Gastrocnemius medialis (tissue), 4 donors: Measurements from ENCODE around the gene FBRSL1.

Experiments used
- POLR2A ChIP-seq, 2 donors: fragments of 450-650 bp; IDR thresholded peaks; one replicate each; pipeline ENCODE4 v1.6.1; 2017; ENCODE audit warnings: antibody characterized with exemption in 2 of 2, mild to moderate bottlenecking in 2 of 2, moderate library complexity in 2 of 2
- TF ChIP-seq, protein P1 (sequence below), 5 experiments: fragments of 450-650 bp in 3 of 5; fragments of 200-600 bp in 2 of 5; sonication (generic) in 2 of 5; IDR thresholded peaks in 4 of 5; conservative IDR thresholded peaks in 1 of 5; 1 replicate in 4 of 5; 2 replicates in 1 of 5; pipeline ENCODE4 v1.5.1; 2016 to 2019; ENCODE audit warnings: antibody characterized with exemption in 5 of 5, mild to moderate bottlenecking in 3 of 5, moderate library complexity in 3 of 5

DNA sequence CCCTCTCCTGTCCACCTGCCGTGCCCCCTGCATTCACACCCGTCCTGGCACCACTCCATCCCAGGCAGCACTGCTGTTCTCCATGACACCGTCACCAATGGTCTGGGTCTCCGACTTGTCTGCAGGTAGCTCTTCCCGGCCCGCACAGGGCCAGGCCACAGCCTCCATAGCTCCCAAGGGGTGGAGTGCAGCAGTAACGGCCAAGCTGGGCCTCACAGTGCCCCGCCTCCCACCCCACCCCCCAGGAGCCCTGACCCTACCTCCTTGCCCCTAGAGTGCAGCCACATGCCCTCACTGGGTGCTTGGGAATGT lies 12.9 kb downstream of the FBRSL1 start:
- TF ChIP-seq POLR2A (IDR thresholded peaks at IDR 0.05) = no peak
- TF ChIP-seq, protein P1, sequence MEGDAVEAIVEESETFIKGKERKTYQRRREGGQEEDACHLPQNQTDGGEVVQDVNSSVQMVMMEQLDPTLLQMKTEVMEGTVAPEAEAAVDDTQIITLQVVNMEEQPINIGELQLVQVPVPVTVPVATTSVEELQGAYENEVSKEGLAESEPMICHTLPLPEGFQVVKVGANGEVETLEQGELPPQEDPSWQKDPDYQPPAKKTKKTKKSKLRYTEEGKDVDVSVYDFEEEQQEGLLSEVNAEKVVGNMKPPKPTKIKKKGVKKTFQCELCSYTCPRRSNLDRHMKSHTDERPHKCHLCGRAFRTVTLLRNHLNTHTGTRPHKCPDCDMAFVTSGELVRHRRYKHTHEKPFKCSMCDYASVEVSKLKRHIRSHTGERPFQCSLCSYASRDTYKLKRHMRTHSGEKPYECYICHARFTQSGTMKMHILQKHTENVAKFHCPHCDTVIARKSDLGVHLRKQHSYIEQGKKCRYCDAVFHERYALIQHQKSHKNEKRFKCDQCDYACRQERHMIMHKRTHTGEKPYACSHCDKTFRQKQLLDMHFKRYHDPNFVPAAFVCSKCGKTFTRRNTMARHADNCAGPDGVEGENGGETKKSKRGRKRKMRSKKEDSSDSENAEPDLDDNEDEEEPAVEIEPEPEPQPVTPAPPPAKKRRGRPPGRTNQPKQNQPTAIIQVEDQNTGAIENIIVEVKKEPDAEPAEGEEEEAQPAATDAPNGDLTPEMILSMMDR (IDR thresholded peaks at IDR 0.05 in 4 of 5, conservative IDR thresholded peaks at IDR 0.05 in 1 of 5) = no peak
